HG02798 (cell line): Measurements from ENCODE around the gene EIF3C.
"Not testable (repeated sequence)": the region's sequence is repeated elsewhere in the genome, so short reads cannot be mapped to it uniquely, and the experiment has no call there.

ENCODE experiments used
- ATAC-seq: cut with Tn5 transposase; IDR thresholded peaks from one replicate; pipeline ENCODE4 v1.9.1; 2021; ENCODE audit warnings: mild to moderate bottlenecking; ENCODE audit not compliant: unreplicated experiment, poor library complexity

The EIF3C gene

DNA sequence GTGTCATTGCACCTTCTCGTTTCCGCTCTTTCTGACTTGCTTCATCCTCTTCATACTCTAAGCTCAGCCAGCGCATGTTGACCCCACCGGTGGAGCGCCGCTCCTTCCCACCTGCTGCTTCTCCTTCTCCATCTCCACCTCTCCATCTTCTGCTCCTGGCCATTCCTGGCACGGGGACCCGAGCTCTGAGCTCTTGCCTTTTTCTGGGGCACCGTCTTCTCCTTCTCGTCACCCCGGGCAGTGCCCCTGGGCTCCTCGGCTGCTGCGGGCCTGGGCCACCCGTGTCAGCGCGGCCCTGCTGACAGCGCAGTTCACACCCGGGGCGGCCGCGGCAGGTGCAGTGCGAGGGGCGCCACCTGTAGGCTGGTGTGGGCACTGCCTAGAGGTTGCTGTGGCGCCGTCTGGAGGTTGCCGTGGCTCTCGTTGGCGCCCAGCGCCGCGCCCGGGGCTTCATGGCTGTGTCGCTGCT lies 38.8 kb downstream of the EIF3C start:
- peak; percentile 96 for ATAC-seq

DNA sequence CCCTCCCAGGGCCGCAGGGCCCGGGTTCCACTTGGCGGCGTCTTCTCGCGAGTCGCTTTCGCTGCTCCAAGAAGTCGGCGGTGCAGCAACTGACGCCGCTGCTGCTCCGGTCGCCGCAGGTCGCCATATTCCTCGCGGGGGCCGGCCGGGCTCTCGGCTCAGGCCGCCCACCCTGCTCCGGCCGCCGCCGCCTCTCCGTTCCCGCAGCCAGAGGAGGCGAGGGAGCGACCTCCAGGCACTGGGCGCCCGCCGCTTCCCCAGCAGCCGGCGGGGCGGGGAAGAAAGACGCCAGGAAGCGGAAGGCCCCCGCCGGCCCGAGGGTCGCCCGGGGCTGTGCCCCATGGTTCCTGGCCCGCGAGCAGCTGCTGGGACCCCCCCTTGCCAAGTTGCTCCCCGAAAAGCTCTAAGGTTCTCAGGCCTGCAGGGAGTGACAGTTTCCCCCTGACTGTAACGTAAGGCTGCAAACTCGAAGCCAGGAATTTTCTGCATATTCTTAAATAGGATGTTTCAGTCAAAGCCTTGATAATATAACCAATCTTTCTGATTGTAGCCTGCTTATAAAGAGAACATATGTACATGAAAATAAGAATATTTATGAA lies 39.3 kb downstream of the EIF3C start:
- ATAC-seq = peak; percentile 50

DNA sequence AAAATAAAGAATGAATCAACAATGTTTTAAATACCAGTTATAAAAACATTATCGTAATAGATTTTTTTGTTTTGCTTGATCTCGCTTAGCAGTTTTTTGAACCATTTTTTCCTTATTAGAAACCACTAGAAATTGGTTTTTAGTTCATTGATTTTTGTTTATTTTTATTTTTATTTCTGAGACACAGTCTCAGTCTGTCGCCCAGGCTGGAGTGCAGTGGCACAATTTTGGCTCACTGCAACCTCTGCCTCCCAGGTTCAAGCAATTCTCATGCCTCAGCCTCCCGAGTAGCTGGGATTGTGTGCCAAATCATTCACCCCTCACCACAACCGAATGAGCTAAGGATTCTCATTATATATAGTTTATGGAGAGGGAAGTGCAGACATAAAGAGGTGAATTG lies 40.2 kb downstream of the EIF3C start, which contains the start of gene NPIPB9:
TSS of gene NPIPB9 (plus strand) at position 301 of the 400 bp plus-strand sequence.
- not testable (repeated sequence) for ATAC-seq

DNA sequence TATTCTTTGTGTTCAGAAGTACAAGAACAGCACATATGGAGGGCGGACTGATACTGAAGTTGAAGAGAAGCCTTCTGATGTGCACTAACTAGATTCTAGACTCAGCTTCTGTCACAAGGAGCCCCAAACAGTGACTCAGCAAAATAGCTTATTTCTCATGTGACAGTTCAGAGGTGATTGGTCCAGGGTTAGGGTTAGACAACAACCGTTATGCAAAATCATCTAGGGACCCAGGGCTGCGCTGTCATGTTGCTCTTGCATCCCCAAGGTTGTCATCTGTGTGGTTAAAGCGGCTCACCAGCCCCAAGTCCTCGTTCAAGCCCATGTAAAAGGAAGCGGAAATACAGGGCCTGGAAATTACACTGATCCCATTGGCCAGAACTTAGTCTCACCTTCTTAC lies 70.4 kb downstream of the EIF3C start:
- not testable (repeated sequence) for ATAC-seq

DNA sequence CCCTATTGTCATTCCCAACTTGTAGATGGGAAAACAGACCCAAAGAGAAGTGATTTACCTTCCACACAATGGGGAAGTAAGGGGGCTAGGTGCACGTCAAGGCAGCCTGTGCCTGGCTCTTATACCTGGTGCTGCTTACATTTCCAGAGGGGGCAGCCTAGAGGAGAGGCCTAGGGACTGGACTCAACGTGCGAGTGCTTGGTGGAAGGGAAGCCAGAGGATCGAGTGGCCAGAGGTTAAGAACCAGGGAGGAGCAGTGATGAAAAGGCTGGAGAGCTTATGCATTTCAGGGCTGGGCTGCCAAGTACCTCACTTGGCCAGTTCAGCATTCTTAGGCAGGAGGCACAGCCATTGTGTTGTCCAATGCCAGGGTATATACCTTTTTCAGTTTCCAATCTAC lies 71.1 kb downstream of the EIF3C start:
- ATAC-seq = not testable (repeated sequence)
